ENCODE results near the gene SH3GLB2.

- no peak for TF ChIP-seq BACH2 (CRISPR knock-in tag; IDR thresholded peaks at IDR 0.05; ENCODE audit: borderline replicate concordance)
- no peak for TF ChIP-seq ZFP3 (CRISPR knock-in tag; IDR thresholded peaks at IDR 0.05)
- TF ChIP-seq, protein P1, sequence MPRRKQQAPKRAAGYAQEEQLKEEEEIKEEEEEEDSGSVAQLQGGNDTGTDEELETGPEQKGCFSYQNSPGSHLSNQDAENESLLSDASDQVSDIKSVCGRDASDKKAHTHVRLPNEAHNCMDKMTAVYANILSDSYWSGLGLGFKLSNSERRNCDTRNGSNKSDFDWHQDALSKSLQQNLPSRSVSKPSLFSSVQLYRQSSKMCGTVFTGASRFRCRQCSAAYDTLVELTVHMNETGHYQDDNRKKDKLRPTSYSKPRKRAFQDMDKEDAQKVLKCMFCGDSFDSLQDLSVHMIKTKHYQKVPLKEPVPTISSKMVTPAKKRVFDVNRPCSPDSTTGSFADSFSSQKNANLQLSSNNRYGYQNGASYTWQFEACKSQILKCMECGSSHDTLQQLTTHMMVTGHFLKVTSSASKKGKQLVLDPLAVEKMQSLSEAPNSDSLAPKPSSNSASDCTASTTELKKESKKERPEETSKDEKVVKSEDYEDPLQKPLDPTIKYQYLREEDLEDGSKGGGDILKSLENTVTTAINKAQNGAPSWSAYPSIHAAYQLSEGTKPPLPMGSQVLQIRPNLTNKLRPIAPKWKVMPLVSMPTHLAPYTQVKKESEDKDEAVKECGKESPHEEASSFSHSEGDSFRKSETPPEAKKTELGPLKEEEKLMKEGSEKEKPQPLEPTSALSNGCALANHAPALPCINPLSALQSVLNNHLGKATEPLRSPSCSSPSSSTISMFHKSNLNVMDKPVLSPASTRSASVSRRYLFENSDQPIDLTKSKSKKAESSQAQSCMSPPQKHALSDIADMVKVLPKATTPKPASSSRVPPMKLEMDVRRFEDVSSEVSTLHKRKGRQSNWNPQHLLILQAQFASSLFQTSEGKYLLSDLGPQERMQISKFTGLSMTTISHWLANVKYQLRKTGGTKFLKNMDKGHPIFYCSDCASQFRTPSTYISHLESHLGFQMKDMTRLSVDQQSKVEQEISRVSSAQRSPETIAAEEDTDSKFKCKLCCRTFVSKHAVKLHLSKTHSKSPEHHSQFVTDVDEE (CRISPR knock-in tag; IDR thresholded peaks at IDR 0.05): no peak
- TF ChIP-seq, protein P2, sequence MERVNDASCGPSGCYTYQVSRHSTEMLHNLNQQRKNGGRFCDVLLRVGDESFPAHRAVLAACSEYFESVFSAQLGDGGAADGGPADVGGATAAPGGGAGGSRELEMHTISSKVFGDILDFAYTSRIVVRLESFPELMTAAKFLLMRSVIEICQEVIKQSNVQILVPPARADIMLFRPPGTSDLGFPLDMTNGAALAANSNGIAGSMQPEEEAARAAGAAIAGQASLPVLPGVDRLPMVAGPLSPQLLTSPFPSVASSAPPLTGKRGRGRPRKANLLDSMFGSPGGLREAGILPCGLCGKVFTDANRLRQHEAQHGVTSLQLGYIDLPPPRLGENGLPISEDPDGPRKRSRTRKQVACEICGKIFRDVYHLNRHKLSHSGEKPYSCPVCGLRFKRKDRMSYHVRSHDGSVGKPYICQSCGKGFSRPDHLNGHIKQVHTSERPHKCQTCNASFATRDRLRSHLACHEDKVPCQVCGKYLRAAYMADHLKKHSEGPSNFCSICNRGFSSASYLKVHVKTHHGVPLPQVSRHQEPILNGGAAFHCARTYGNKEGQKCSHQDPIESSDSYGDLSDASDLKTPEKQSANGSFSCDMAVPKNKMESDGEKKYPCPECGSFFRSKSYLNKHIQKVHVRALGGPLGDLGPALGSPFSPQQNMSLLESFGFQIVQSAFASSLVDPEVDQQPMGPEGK (CRISPR knock-in tag; IDR thresholded peaks at IDR 0.05; ENCODE audit: borderline replicate concordance): no peak
- no peak for TF ChIP-seq ARNTL (CRISPR knock-in tag; IDR thresholded peaks at IDR 0.05; ENCODE audit: borderline replicate concordance, low read depth)
- TF ChIP-seq RARB (CRISPR knock-in tag; IDR thresholded peaks at IDR 0.05): no peak
- TF ChIP-seq PPARA (CRISPR knock-in tag; IDR thresholded peaks at IDR 0.05; ENCODE audit: borderline replicate concordance): no peak
- TF ChIP-seq ZFP30 (CRISPR knock-in tag; IDR thresholded peaks at IDR 0.05): no peak
- no peak for TF ChIP-seq CSDC2 (CRISPR knock-in tag; IDR thresholded peaks at IDR 0.05)
Measured at GRCh38 chr9:129030191-129030590, 2.1 kb upstream of the SH3GLB2 start.
